Esophagus muscularis mucosa (tissue), 4 donors: ENCODE results near the gene PTPN2. TPM values are rescaled to one million over a fixed set of nuclear protein-coding genes. Genes with fewer than 3 reads are reported as not detected.

Experiments used
- DNase-seq: peaks from one replicate; pipeline ENCODE4 v3.0.0-alpha.2; 2017; ENCODE audit errors: extremely low spot score
- H3K27ac ChIP-seq, 4 donors: fragments of 200-600 bp; sonication (generic); replicated peaks in 1 of 4; 1 replicate in 3 of 4; 2 replicates in 1 of 4; pipeline ENCODE4 v1.5.1; 2016 to 2019; ENCODE audit warnings: mild to moderate bottlenecking in 1 of 4
- H3K27me3 ChIP-seq, 4 donors: fragments of 200-600 bp; sonication (generic); one replicate each; pipeline versions ENCODE4 v1.5.1 to v1.6.0; 2016 to 2019
- H3K36me3 ChIP-seq, 4 donors: fragments of 200-600 bp; sonication (generic); one replicate each; pipeline ENCODE4 v1.5.1; 2016 to 2019
- H3K4me1 ChIP-seq, 4 donors: fragments of 200-600 bp; sonication (generic); one replicate each; pipeline ENCODE4 v1.5.1; 2016 to 2019
- H3K4me3 ChIP-seq, 4 donors: fragments of 200-600 bp; sonication (generic); 1 replicate in 2 of 4; 2 replicates in 2 of 4; pipeline ENCODE4 v1.5.1; 2016 to 2019; ENCODE audit warnings: mild to moderate bottlenecking in 4 of 4, moderate library complexity in 1 of 4
- H3K9me3 ChIP-seq, 4 donors: fragments of 200-600 bp; sonication (generic); 1 replicate in 3 of 4; 2 replicates in 1 of 4; pipeline ENCODE4 v1.5.1; 2016 to 2019
- EP300 ChIP-seq: sonication (generic); formaldehyde crosslinking; IDR thresholded peaks from one replicate; pipeline ENCODE4 v1.6.1; 2017; ENCODE audit warnings: antibody characterized with exemption
- POLR2A ChIP-seq: fragments of 450-650 bp; IDR thresholded peaks from one replicate; pipeline ENCODE4 v1.6.1; 2017; ENCODE audit warnings: antibody characterized with exemption, moderate library complexity, mild to moderate bottlenecking, low read depth
- POLR2AphosphoS5 ChIP-seq, 2 donors: sonication (generic); formaldehyde crosslinking; IDR thresholded peaks; one replicate each; pipeline ENCODE4 v1.6.1; 2017; ENCODE audit warnings: antibody characterized with exemption in 2 of 2
- WGBS: methylation state at CpG from one replicate; pipeline ENCODE4 v1.1.5; 2018; 5-methylcytosine and 5-hydroxymethylcytosine counted together
- intact Hi-C: fragments of 100-400 bp; cut with DNase I; formaldehyde crosslinking; loops from one replicate; pipeline ENCODE4 v1.15.1; 2023
- total RNA-seq, 4 donors: library from RNA; depleted of rRNA; stranded (reverse); fragments of >200 nt; gene quantifications; one replicate each; pipeline versions ENCODE4 v1.1.0 to v1.2.1, GENCODE V29; 2016
- TF ChIP-seq, protein P1 (sequence below), 3 experiments: fragments of 200-600 bp in 2 of 3; fragments of 450-650 bp in 1 of 3; sonication (generic) in 2 of 3; IDR thresholded peaks; one replicate each; pipeline ENCODE4 v1.5.1; 2017 to 2019; ENCODE audit warnings: antibody characterized with exemption in 3 of 3, mild to moderate bottlenecking in 2 of 3, moderate library complexity in 1 of 3

PTPN2 gene
- total RNA-seq, 4 donors from 2014 or later, result 14.3 to 27.5 (median 18.0) TPM

DNA sequence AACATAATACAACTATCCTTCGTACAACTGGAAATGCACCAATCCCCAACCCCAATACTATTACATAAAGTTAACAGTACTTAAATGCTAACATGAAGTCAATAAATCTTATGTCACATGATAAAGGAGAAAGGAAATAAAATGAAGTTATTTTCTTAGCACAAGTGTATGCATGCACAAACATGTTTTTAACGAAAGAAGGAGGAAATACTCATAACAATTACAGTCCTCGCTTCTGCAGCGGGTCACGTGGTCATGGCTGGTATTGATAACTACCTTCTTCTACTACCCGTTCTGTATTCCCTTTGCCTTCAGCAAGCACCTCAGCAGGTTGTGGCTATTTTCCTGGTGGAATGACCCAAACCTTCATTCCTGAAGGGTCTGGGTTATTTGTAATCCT is 129.5 kb downstream of the PTPN2 start:
- DNase-seq, result no peak
- H3K4me3 ChIP-seq, result no peak overlapping the region
- intact Hi-C loops, result no loop called here
- H3K9me3 ChIP-seq, result no peaks in the 10 kb centered on the region
- TF ChIP-seq POLR2A, result no peak
- no peak for TF ChIP-seq POLR2AphosphoS5 (IDR thresholded peaks at IDR 0.05)
- TF ChIP-seq, protein P1, sequence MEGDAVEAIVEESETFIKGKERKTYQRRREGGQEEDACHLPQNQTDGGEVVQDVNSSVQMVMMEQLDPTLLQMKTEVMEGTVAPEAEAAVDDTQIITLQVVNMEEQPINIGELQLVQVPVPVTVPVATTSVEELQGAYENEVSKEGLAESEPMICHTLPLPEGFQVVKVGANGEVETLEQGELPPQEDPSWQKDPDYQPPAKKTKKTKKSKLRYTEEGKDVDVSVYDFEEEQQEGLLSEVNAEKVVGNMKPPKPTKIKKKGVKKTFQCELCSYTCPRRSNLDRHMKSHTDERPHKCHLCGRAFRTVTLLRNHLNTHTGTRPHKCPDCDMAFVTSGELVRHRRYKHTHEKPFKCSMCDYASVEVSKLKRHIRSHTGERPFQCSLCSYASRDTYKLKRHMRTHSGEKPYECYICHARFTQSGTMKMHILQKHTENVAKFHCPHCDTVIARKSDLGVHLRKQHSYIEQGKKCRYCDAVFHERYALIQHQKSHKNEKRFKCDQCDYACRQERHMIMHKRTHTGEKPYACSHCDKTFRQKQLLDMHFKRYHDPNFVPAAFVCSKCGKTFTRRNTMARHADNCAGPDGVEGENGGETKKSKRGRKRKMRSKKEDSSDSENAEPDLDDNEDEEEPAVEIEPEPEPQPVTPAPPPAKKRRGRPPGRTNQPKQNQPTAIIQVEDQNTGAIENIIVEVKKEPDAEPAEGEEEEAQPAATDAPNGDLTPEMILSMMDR (IDR thresholded peaks at IDR 0.05), result no peak
- TF ChIP-seq EP300, result no peak
- H3K36me3 ChIP-seq, result no peaks in the 10 kb centered on the region
- no peak overlapping the region for H3K27ac ChIP-seq
- H3K27me3 ChIP-seq, result no peaks in the 10 kb centered on the region
- no peaks in the 10 kb centered on the region for H3K4me1 ChIP-seq
- 90% methylated on average over 6 of the region's 6 CpGs for WGBS

DNA sequence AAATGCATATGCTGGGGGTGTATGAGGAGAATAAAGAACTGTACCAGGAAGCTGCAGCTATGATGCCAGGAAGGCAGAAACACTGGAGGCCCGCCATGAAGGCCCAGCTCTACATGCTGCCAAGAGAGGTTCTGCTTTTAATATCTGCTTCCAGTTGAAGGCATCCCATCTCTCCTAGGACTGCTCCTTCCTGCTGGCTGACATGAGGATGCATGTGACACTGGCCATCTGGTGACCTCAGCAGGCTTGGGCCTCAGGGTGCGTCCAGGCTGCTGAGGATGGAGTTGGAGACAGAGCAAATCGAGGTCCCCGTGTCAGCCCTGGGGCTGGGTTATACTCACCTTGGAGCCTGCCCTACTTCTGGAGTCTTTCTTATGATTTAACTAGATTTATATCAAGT is 132.1 kb downstream of the PTPN2 start:
- H3K27ac ChIP-seq, result no peak overlapping the region
- TF ChIP-seq POLR2AphosphoS5 (IDR thresholded peaks at IDR 0.05) (no peak), POLR2A (no peak)
- TF ChIP-seq, protein P1 (IDR thresholded peaks at IDR 0.05), result no peak
- no peaks in the 10 kb centered on the region for H3K27me3 ChIP-seq
- DNase-seq, result no peak
- H3K4me1 ChIP-seq, result no peaks in the 10 kb centered on the region
- 89% methylated on average over 1 of the region's 4 CpGs for WGBS
- no peaks in the 10 kb centered on the region for H3K36me3 ChIP-seq
- no peaks in the 10 kb centered on the region for H3K9me3 ChIP-seq
- intact Hi-C loops, result no loop called here
- H3K4me3 ChIP-seq, result no peak overlapping the region

DNA sequence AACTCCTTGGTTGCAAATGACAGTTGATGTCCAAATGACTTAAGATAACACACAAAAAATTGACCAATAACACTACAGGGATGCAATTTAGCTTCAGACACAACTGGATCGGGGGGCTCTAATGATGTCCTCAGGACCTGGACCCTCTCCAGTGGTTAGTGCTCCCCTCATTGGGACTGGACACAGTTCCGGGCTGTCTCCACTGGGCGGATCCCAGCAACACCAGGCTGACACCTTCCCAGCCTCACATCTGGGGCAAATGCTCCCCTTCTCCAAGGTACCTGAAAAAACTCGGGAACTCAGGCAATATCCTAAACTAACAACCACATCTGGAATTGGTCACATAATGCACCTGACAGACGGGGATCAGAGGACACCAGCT is 132.5 kb downstream of the PTPN2 start:
- Histone ChIP-seq H3K4me1 (no peaks in the 10 kb centered on the region), H3K27ac (no peak overlapping the region), H3K9me3 (no peaks in the 10 kb centered on the region), H3K4me3 (no peak overlapping the region), H3K27me3 (no peaks in the 10 kb centered on the region), H3K36me3 (no peaks in the 10 kb centered on the region)
- intact Hi-C loops, result no loop called here
- 91% methylated on average over 5 of the region's 5 CpGs for WGBS
- no peak for DNase-seq
- TF ChIP-seq EP300 (no peak), POLR2AphosphoS5 (IDR thresholded peaks at IDR 0.05) (no peak), POLR2A (no peak)
- TF ChIP-seq, protein P1 (IDR thresholded peaks at IDR 0.05), result no peak

DNA sequence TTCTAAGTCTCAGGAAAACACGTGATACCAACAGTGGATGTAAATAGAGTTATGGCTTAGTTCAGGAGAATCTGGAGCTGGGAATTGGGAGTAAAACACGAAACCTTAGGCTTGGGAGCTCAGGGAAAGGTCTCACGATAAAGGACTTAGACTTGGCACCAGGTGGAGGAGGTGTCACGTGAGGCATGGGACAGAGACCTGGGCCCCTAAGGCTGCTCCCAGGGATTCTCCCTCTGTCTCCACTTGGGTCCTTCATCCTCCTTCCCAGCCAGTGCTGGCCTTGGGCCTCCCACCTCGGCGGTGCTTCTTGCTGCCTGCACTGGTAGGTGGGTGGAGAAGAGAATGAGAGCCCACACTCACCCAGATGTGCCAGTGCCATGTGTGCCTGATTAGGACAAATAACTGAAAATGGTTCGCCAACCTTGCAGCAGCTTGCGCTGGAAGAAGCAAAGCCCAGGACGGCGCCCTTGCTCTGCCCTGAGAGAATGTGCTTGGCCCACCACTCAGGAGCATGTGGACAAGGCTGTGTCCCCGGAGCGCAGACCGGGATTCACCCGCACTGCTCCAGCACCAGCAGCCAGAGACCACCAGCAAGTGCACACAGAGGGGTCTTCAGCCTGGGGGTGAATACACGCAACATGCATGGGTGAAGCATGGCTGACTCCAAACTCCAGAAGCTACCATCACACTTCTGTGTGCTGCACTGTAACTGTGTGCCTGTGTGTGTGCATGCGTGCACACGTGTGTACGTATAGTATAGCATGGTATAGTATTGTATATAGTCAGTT is 133.1 kb downstream of the PTPN2 start:
- Histone ChIP-seq H3K4me1 (no peaks in the 10 kb centered on the region), H3K36me3 (no peaks in the 10 kb centered on the region), H3K4me3 (no peak overlapping the region), H3K9me3 (no peaks in the 10 kb centered on the region), H3K27ac (no peak overlapping the region), H3K27me3 (no peaks in the 10 kb centered on the region)
- TF ChIP-seq EP300, result no peak
- TF ChIP-seq POLR2AphosphoS5 (IDR thresholded peaks at IDR 0.05), result no peak
- TF ChIP-seq, protein P1 (IDR thresholded peaks at IDR 0.05), result no peak
- no peak for TF ChIP-seq POLR2A
- WGBS, result 91% methylated on average over 10 of the region's 18 CpGs
- intact Hi-C loops, result no loop called here
- DNase-seq, result no peak
